ENCODE data around the gene ARID5A. TPM values are rescaled to one million over a fixed set of nuclear protein-coding genes. Genes with fewer than 3 reads are reported as not detected.

Gene ARID5A
- total and polyA plus RNA-seq, 4 donors: 5.2 to 12.2 (median 9.5) TPM

- Histone ChIP-seq H3K9me3 (ENCODE audit: control insufficient read depth, insufficient read depth, low read length) (no peaks in the 10 kb centered on the region), H3K27me3 (ENCODE audit: control insufficient read depth, insufficient read depth, low read length) (no peaks in the 10 kb centered on the region), H3K36me3 (ENCODE audit: control insufficient read depth, insufficient read depth, low read length) (peaks cover 24% of the 10 kb centered on the region), H3K27ac (ENCODE audit: low read depth, low read length) (no peak overlapping the region), H3K4me1 (ENCODE audit: control insufficient read depth, insufficient read depth, low read length) (no peaks in the 10 kb centered on the region), H3K4me3 (ENCODE audit: low read depth, low read length) (no peak overlapping the region)
- WGBS (ENCODE audit: insufficient coverage): no CpG with 5 or more reads among the region's 2 CpGs
- DNase-seq (ENCODE audit: low read depth in 4 of 6, low spot score in 6 of 6): no peak
Measured at GRCh38 chr2:96591054-96591453, 54.5 kb downstream of the ARID5A start.

GRCh38 chr2:96591494-96591893 is 54.9 kb downstream of the ARID5A start:
- no peak overlapping the region for H3K27ac ChIP-seq (ENCODE audit: low read depth, low read length)
- peaks cover 28% of the 10 kb centered on the region for H3K36me3 ChIP-seq (ENCODE audit: control insufficient read depth, insufficient read depth, low read length)
- 58% methylated on average over 3 of the region's 3 CpGs for WGBS (ENCODE audit: insufficient coverage)
- no peak for DNase-seq (ENCODE audit: low read depth in 4 of 6, low spot score in 6 of 6)
- H3K4me3 ChIP-seq (ENCODE audit: low read depth, low read length): no peak overlapping the region
- no peaks in the 10 kb centered on the region for H3K9me3 ChIP-seq (ENCODE audit: control insufficient read depth, insufficient read depth, low read length)
- H3K4me1 ChIP-seq (ENCODE audit: control insufficient read depth, insufficient read depth, low read length): no peaks in the 10 kb centered on the region
- H3K27me3 ChIP-seq (ENCODE audit: control insufficient read depth, insufficient read depth, low read length): no peaks in the 10 kb centered on the region

- Histone ChIP-seq H3K27ac (ENCODE audit: low read depth, low read length) (no peak overlapping the region), H3K9me3 (ENCODE audit: control insufficient read depth, insufficient read depth, low read length) (no peaks in the 10 kb centered on the region), H3K4me1 (ENCODE audit: control insufficient read depth, insufficient read depth, low read length) (no peaks in the 10 kb centered on the region), H3K36me3 (ENCODE audit: control insufficient read depth, insufficient read depth, low read length) (peaks cover 38% of the 10 kb centered on the region), H3K4me3 (ENCODE audit: low read depth, low read length) (no peak overlapping the region), H3K27me3 (ENCODE audit: control insufficient read depth, insufficient read depth, low read length) (no peaks in the 10 kb centered on the region)
- WGBS (ENCODE audit: insufficient coverage): 100% methylated on average over 2 of the region's 3 CpGs
- no peak for DNase-seq (ENCODE audit: low read depth in 4 of 6, low spot score in 6 of 6)
Measured at GRCh38 chr2:96594282-96594681, 57.7 kb downstream of the ARID5A start.

- H3K27ac ChIP-seq (ENCODE audit: low read depth, low read length): no peak overlapping the region
- H3K9me3 ChIP-seq (ENCODE audit: control insufficient read depth, insufficient read depth, low read length): no peaks in the 10 kb centered on the region
- H3K27me3 ChIP-seq (ENCODE audit: control insufficient read depth, insufficient read depth, low read length): no peaks in the 10 kb centered on the region
- no peak for DNase-seq (ENCODE audit: low read depth in 4 of 6, low spot score in 6 of 6)
- H3K4me3 ChIP-seq (ENCODE audit: low read depth, low read length): no peak overlapping the region
- peaks cover 38% of the 10 kb centered on the region for H3K36me3 ChIP-seq (ENCODE audit: control insufficient read depth, insufficient read depth, low read length)
- no peaks in the 10 kb centered on the region for H3K4me1 ChIP-seq (ENCODE audit: control insufficient read depth, insufficient read depth, low read length)
- WGBS (ENCODE audit: insufficient coverage): 96% methylated on average over 5 of the region's 5 CpGs
Measured at GRCh38 chr2:96594691-96595152, 58.2 kb downstream of the ARID5A start.

- Histone ChIP-seq H3K27ac (ENCODE audit: low read depth, low read length) (no peak overlapping the region), H3K4me3 (ENCODE audit: low read depth, low read length) (no peak overlapping the region), H3K9me3 (ENCODE audit: control insufficient read depth, insufficient read depth, low read length) (no peaks in the 10 kb centered on the region), H3K4me1 (ENCODE audit: control insufficient read depth, insufficient read depth, low read length) (no peaks in the 10 kb centered on the region), H3K27me3 (ENCODE audit: control insufficient read depth, insufficient read depth, low read length) (no peaks in the 10 kb centered on the region), H3K36me3 (ENCODE audit: control insufficient read depth, insufficient read depth, low read length) (peaks cover 48% of the 10 kb centered on the region)
- DNase-seq (ENCODE audit: low read depth in 4 of 6, low spot score in 6 of 6): no peak
Measured at GRCh38 chr2:96596596-96596995, 60.0 kb downstream of the ARID5A start.

- no CpG with 5 or more reads among the region's 2 CpGs for WGBS (ENCODE audit: insufficient coverage)
- no peak overlapping the region for H3K4me3 ChIP-seq (ENCODE audit: low read depth, low read length)
- H3K4me1 ChIP-seq (ENCODE audit: control insufficient read depth, insufficient read depth, low read length): no peaks in the 10 kb centered on the region
- H3K9me3 ChIP-seq (ENCODE audit: control insufficient read depth, insufficient read depth, low read length): no peaks in the 10 kb centered on the region
- no peak for DNase-seq (ENCODE audit: low read depth in 4 of 6, low spot score in 6 of 6)
- no peak overlapping the region for H3K27ac ChIP-seq (ENCODE audit: low read depth, low read length)
- peaks cover 60% of the 10 kb centered on the region for H3K36me3 ChIP-seq (ENCODE audit: control insufficient read depth, insufficient read depth, low read length)
- no peaks in the 10 kb centered on the region for H3K27me3 ChIP-seq (ENCODE audit: control insufficient read depth, insufficient read depth, low read length)
Measured at GRCh38 chr2:96599941-96600340, 63.4 kb downstream of the ARID5A start.

GRCh38 chr2:96601382-96602292 is 65.1 kb downstream of the ARID5A start:
- no peak overlapping the region for H3K27ac ChIP-seq (ENCODE audit: low read depth, low read length)
- H3K4me1 ChIP-seq (ENCODE audit: control insufficient read depth, insufficient read depth, low read length): no peaks in the 10 kb centered on the region
- H3K27me3 ChIP-seq (ENCODE audit: control insufficient read depth, insufficient read depth, low read length): no peaks in the 10 kb centered on the region
- no peak for DNase-seq (ENCODE audit: low read depth in 4 of 6, low spot score in 6 of 6)
- peaks cover 62% of the 10 kb centered on the region for H3K36me3 ChIP-seq (ENCODE audit: control insufficient read depth, insufficient read depth, low read length)
- no peaks in the 10 kb centered on the region for H3K9me3 ChIP-seq (ENCODE audit: control insufficient read depth, insufficient read depth, low read length)
- WGBS (ENCODE audit: insufficient coverage): 93% methylated on average over 4 of the region's 8 CpGs
- H3K4me3 ChIP-seq (ENCODE audit: low read depth, low read length): no peak overlapping the region

Other genes starting within 250 kb of the ARID5A start
- 10 to 100 TPM; 63.5 to 78.8 TPM for gene SNRNP200, start 231.2 kb upstream of the ARID5A start, total RNA-seq
- 100 to 1,000 TPM; 146 to 166 TPM for gene SNRNP200, start 231.2 kb upstream of the ARID5A start, polyA plus RNA-seq (ENCODE audit: insufficient read length in 2 of 2)
- gene ITPRIPL1, start 211.4 kb upstream of the ARID5A start, total RNA-seq: 1 to 10 TPM; 2.3 to 7.5 TPM
- 1 to 10 TPM; 1.4 to 2.2 TPM for gene ITPRIPL1, start 211.4 kb upstream of the ARID5A start, polyA plus RNA-seq (ENCODE audit: insufficient read length in 2 of 2)
- gene NCAPH, start 201.0 kb upstream of the ARID5A start, total RNA-seq: 1 to 10 TPM; 7.2 to 9.0 TPM
- gene NCAPH, start 201.0 kb upstream of the ARID5A start, polyA plus RNA-seq (ENCODE audit: insufficient read length in 2 of 2): 10 to 100 TPM; 10.5 to 12.5 TPM
- under 1 TPM; 0.28 to 0.30 TPM for gene NEURL3, start 31.4 kb upstream of the ARID5A start, total RNA-seq
- under 1 TPM; 0.57 to 0.74 TPM for gene NEURL3, start 31.4 kb upstream of the ARID5A start, polyA plus RNA-seq (ENCODE audit: insufficient read length in 2 of 2)
- 10 to 100 TPM; 31.2 to 43.6 TPM for gene KANSL3, start 101.6 kb downstream of the ARID5A start, total RNA-seq
- gene KANSL3, start 101.6 kb downstream of the ARID5A start, polyA plus RNA-seq (ENCODE audit: insufficient read length in 2 of 2): 10 to 100 TPM; 35.4 to 44.4 TPM
- under 1 TPM; 0.30 to 0.66 TPM for gene FER1L5, start 106.0 kb downstream of the ARID5A start, total RNA-seq
- under 1 TPM; 0.27 to 0.57 TPM for gene FER1L5, start 106.0 kb downstream of the ARID5A start, polyA plus RNA-seq (ENCODE audit: insufficient read length in 2 of 2)
- gene LMAN2L, start 203.3 kb downstream of the ARID5A start, total RNA-seq: 10 to 100 TPM; 29.7 to 34.0 TPM
- 10 to 100 TPM; 26.7 to 33.6 TPM for gene LMAN2L, start 203.3 kb downstream of the ARID5A start, polyA plus RNA-seq (ENCODE audit: insufficient read length in 2 of 2)
- 1 to 10 TPM; 5.1 TPM for gene CNNM4, start 224.2 kb downstream of the ARID5A start, total RNA-seq
- gene CNNM4, start 224.2 kb downstream of the ARID5A start, polyA plus RNA-seq (ENCODE audit: insufficient read length in 2 of 2): 10 to 100 TPM in 1 of 2 donors, 1 to 10 TPM in 1; 9.7 to 12.6 TPM